Measurements from ENCODE around the gene ADH7. TPM values are rescaled to one million over a fixed set of nuclear protein-coding genes. Genes with fewer than 3 reads are reported as not detected.
"Not testable (repeated sequence)": the region's sequence is repeated elsewhere in the genome, so short reads cannot be mapped to it uniquely, and the experiment has no call there.

The ADH7 gene
- total RNA-seq, 6 donors from 2014 or later: 0.15 to 9.2 (median 0.30) TPM; not detected in 3

DNA sequence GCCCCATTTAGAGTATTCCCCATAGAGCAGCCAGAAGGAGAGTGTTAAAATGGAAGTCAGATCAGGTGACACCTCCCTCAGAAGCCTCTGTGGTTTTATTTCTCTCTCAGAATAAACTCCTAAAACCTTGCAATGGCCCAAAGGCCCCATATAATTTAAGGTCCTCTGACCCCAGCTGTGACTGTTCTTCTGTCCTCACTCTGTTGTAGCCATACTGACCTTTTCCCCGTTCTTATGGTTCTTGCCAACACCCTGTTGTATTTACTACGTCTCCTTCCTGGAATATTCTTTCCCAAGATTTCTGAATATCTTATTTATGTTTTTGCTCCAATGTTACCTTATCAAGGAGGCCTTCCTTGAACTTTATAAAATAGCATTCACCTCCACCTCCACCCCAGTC lies 18.0 kb downstream of the ADH7 start:
- DNase-seq (no peak), ATAC-seq (ENCODE audit: low FRiP score in 2 of 2) (no peak)
- H3K4me1 ChIP-seq: peaks cover 0 to 15% (median 0%) of the 10 kb centered on the region in 4 donors
- no peak overlapping the region for H3K27ac ChIP-seq
- WGBS, 2 donors: 76 to 92% methylated on average over 2 of the region's 2 CpGs
- H3K4me3 ChIP-seq: no peak overlapping the region
- H3K27me3 ChIP-seq: no peaks in the 10 kb centered on the region
- no peaks in the 10 kb centered on the region for H3K36me3 ChIP-seq
- TF ChIP-seq CTCF (IDR thresholded peaks at IDR 0.05) (no peak), POLR2AphosphoS5 (IDR thresholded peaks at IDR 0.05) (no peak), POLR2A (IDR thresholded peaks at IDR 0.05) (no peak), EP300 (IDR thresholded peaks at IDR 0.05) (no peak)
- H3K9me3 ChIP-seq: no peaks in the 10 kb centered on the region

- DNase-seq; H3K36me3 ChIP-seq; H3K4me3 ChIP-seq; H3K9me3 ChIP-seq; H3K27ac ChIP-seq; ATAC-seq (ENCODE audit: low FRiP score in 2 of 2); H3K27me3 ChIP-seq: not testable (repeated sequence)
- WGBS, 2 donors: 76 to 77% methylated on average over 8 of the region's 8 CpGs
- peaks cover 0 to 15% (median 0%) of the 10 kb centered on the region in 4 donors for H3K4me1 ChIP-seq
Measured at GRCh38 chr4:99415762-99416161, 19.4 kb downstream of the ADH7 start.

- H3K9me3 ChIP-seq; H3K27me3 ChIP-seq; H3K27ac ChIP-seq; H3K4me3 ChIP-seq; DNase-seq; ATAC-seq (ENCODE audit: low FRiP score in 2 of 2); H3K36me3 ChIP-seq: not testable (repeated sequence)
- peaks cover 0 to 15% (median 0%) of the 10 kb centered on the region in 4 donors for H3K4me1 ChIP-seq
- 72 to 75% methylated on average over 3 of the region's 3 CpGs for WGBS, 2 donors
Measured at GRCh38 chr4:99414902-99415301, 20.2 kb downstream of the ADH7 start.

- no peaks in the 10 kb centered on the region for H3K36me3 ChIP-seq
- H3K4me1 ChIP-seq: peaks cover 0 to 15% (median 0%) of the 10 kb centered on the region in 4 donors
- H3K27me3 ChIP-seq: no peaks in the 10 kb centered on the region
- no peaks in the 10 kb centered on the region for H3K9me3 ChIP-seq
- H3K27ac ChIP-seq: no peak overlapping the region
- H3K4me3 ChIP-seq: no peak overlapping the region
- ATAC-seq (ENCODE audit: low FRiP score in 2 of 2): no peak
- no peak for DNase-seq
- TF ChIP-seq EP300 (IDR thresholded peaks at IDR 0.05): no peak
- TF ChIP-seq POLR2AphosphoS5 (IDR thresholded peaks at IDR 0.05): no peak
- TF ChIP-seq CTCF (IDR thresholded peaks at IDR 0.05): no peak
- TF ChIP-seq POLR2A (IDR thresholded peaks at IDR 0.05): no peak
Measured at GRCh38 chr4:99414401-99414800, 20.7 kb downstream of the ADH7 start.

GRCh38 chr4:99413140-99413539 lies 22.0 kb downstream of the ADH7 start:
- H3K4me1 ChIP-seq: peaks cover 0 to 15% (median 0%) of the 10 kb centered on the region in 4 donors
- no peak overlapping the region for H3K4me3 ChIP-seq
- DNase-seq (no peak), ATAC-seq (ENCODE audit: low FRiP score in 2 of 2) (no peak)
- no peaks in the 10 kb centered on the region for H3K27me3 ChIP-seq
- H3K9me3 ChIP-seq: no peaks in the 10 kb centered on the region
- TF ChIP-seq CTCF (IDR thresholded peaks at IDR 0.05) (no peak), EP300 (IDR thresholded peaks at IDR 0.05) (no peak), POLR2AphosphoS5 (IDR thresholded peaks at IDR 0.05) (no peak), POLR2A (IDR thresholded peaks at IDR 0.05) (no peak)
- no peaks in the 10 kb centered on the region for H3K36me3 ChIP-seq
- WGBS, 2 donors: 58 to 73% methylated on average over 4 of the region's 4 CpGs
- no peak overlapping the region for H3K27ac ChIP-seq

DNA sequence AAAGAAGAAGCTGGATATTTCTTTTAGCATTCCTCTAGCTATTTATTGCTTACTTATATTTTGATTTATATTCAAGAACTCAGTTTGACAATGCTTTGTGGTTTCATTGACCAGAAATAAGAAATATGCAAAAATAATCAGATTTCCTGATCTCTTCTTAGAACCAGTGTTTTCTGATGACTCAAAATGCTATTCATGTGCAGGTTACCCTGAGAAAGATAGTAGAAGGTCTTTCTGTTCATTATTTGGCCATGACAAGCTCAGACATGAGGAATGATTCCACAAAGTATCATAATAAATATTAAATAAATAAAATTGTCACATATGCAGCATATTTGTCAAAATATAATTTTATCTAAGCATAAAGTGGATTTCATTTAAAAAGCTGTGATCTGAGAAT lies 24.1 kb downstream of the ADH7 start:
- Histone ChIP-seq H3K4me3 (no peak overlapping the region), H3K36me3 (no peaks in the 10 kb centered on the region), H3K4me1 (peaks cover 0 to 15% (median 0%) of the 10 kb centered on the region in 4 donors), H3K27ac (no peak overlapping the region), H3K9me3 (no peaks in the 10 kb centered on the region), H3K27me3 (no peaks in the 10 kb centered on the region)
- DNase-seq (no peak), ATAC-seq (ENCODE audit: low FRiP score in 2 of 2) (no peak)
- TF ChIP-seq POLR2AphosphoS5 (IDR thresholded peaks at IDR 0.05): no peak
- no peak for TF ChIP-seq CTCF (IDR thresholded peaks at IDR 0.05)
- no peak for TF ChIP-seq EP300 (IDR thresholded peaks at IDR 0.05)
- TF ChIP-seq POLR2A (IDR thresholded peaks at IDR 0.05): no peak

All from upper lobe of left lung (tissue), 6 donors.